ENCODE data around the gene CLDN17.

CLDN17 gene

GRCh38 chr21:30166705-30167104, at the start of gene CLDN17:
Gene CLDN17 (minus strand): TSS chr21:30166805. CDS start chr21:30166617, 188 bp downstream.
- ATAC-seq, result no peak
- TF ChIP-seq ZFP3 (CRISPR knock-in tag; IDR thresholded peaks at IDR 0.05) (no peak), CREB5 (CRISPR knock-in tag; IDR thresholded peaks at IDR 0.05; ENCODE audit: low read depth) (no peak), GLIS3 (CRISPR knock-in tag; IDR thresholded peaks at IDR 0.05) (no peak), TOX (CRISPR knock-in tag; IDR thresholded peaks at IDR 0.05; ENCODE audit: borderline replicate concordance) (no peak), CSRNP3 (CRISPR knock-in tag; IDR thresholded peaks at IDR 0.05) (no peak), RARB (CRISPR knock-in tag; IDR thresholded peaks at IDR 0.05) (no peak), TCF4 (CRISPR knock-in tag; IDR thresholded peaks at IDR 0.05; ENCODE audit: borderline replicate concordance) (no peak), ESRRG (CRISPR knock-in tag; IDR thresholded peaks at IDR 0.05) (no peak), ZNF8 (CRISPR knock-in tag; IDR thresholded peaks at IDR 0.05) (no peak), ZFP30 (CRISPR knock-in tag; IDR thresholded peaks at IDR 0.05) (no peak), ZNF565 (CRISPR knock-in tag; conservative IDR thresholded peaks at IDR 0.05; ENCODE audit: low read depth) (no peak), BACH2 (CRISPR knock-in tag; IDR thresholded peaks at IDR 0.05; ENCODE audit: borderline replicate concordance) (no peak), ISL1 (CRISPR knock-in tag; IDR thresholded peaks at IDR 0.05) (no peak), POU6F1 (CRISPR knock-in tag; IDR thresholded peaks at IDR 0.05; ENCODE audit: borderline replicate concordance, low read depth) (no peak)

GRCh38 chr21:30216041-30216723, 49.6 kb upstream of the CLDN17 start, which contains the start of gene CLDN8:
Gene CLDN8 (minus strand): TSS chr21:30216097. CDS start chr21:30215925, 172 bp downstream.
- ATAC-seq, result no peak
- TF ChIP-seq CSDC2 (CRISPR knock-in tag; IDR thresholded peaks at IDR 0.05), result no peak
- no peak for TF ChIP-seq ZC3H10 (CRISPR knock-in tag; IDR thresholded peaks at IDR 0.05)
- TF ChIP-seq ZNF8 (CRISPR knock-in tag; IDR thresholded peaks at IDR 0.05), result no peak
- TF ChIP-seq GLIS3 (CRISPR knock-in tag; IDR thresholded peaks at IDR 0.05), result no peak
- no peak for TF ChIP-seq PPARA (CRISPR knock-in tag; IDR thresholded peaks at IDR 0.05; ENCODE audit: borderline replicate concordance)
- no peak for TF ChIP-seq RARB (CRISPR knock-in tag; IDR thresholded peaks at IDR 0.05)
- TF ChIP-seq OSR1 (CRISPR knock-in tag; IDR thresholded peaks at IDR 0.05), result no peak
- no peak for TF ChIP-seq ZNF70 (CRISPR knock-in tag; IDR thresholded peaks at IDR 0.05)
- no peak for TF ChIP-seq TSHZ2 (CRISPR knock-in tag; IDR thresholded peaks at IDR 0.05)
- no peak for TF ChIP-seq ESRRG (CRISPR knock-in tag; IDR thresholded peaks at IDR 0.05)
- no peak for TF ChIP-seq ARNTL (CRISPR knock-in tag; IDR thresholded peaks at IDR 0.05; ENCODE audit: borderline replicate concordance, low read depth)
- no peak for TF ChIP-seq ZFP3 (CRISPR knock-in tag; IDR thresholded peaks at IDR 0.05)
- no peak for TF ChIP-seq ZFP30 (CRISPR knock-in tag; IDR thresholded peaks at IDR 0.05)
- no peak for TF ChIP-seq ZNF565 (CRISPR knock-in tag; conservative IDR thresholded peaks at IDR 0.05; ENCODE audit: low read depth)
- TF ChIP-seq ISL1 (CRISPR knock-in tag; IDR thresholded peaks at IDR 0.05), result no peak
- TF ChIP-seq POU6F1 (CRISPR knock-in tag; IDR thresholded peaks at IDR 0.05; ENCODE audit: borderline replicate concordance, low read depth), result no peak
- TF ChIP-seq TOX (CRISPR knock-in tag; IDR thresholded peaks at IDR 0.05; ENCODE audit: borderline replicate concordance), result no peak
- TF ChIP-seq BACH2 (CRISPR knock-in tag; IDR thresholded peaks at IDR 0.05; ENCODE audit: borderline replicate concordance), result no peak

Measured in SK-N-SH treated with all-trans-retinoic acid at 6 μM for 48 hours (cell line).